PC-9 (cell line): ENCODE measurements around the gene CEP112.

Experiments used
- EZH2 ChIP-seq: fragments of 200-600 bp; sonication (generic); IDR thresholded peaks from 2 replicates; pipeline ENCODE4 v1.8.0; 2017; ENCODE audit warnings: antibody characterized with exemption, low read depth
- TF ChIP-seq, protein P1 (sequence below): fragments of 200-600 bp; sonication (generic); conservative IDR thresholded peaks from 2 replicates; pipeline ENCODE4 v1.6.1; 2017; ENCODE audit warnings: mixed run types, antibody characterized with exemption, mild to moderate bottlenecking, moderate library complexity

DNA sequence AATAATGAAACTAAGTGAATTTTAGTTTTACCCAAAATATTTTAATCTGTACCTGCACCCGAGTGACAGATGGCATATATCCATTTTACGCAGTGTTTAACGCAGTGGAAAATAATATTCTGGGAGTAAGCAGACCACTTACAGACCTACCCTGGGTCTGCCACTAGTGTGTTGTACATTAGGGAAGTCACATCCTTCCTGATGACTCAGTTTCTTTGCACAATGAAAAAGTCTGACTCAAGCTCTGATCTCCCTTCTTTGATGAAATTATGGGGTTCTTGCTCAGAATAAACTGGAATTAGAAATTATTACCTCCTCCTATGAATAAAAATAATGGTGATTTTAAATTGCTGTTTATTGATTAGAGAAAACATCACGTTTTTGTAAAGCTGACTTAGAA is 507.3 kb downstream of the CEP112 start:
- TF ChIP-seq, protein P1, sequence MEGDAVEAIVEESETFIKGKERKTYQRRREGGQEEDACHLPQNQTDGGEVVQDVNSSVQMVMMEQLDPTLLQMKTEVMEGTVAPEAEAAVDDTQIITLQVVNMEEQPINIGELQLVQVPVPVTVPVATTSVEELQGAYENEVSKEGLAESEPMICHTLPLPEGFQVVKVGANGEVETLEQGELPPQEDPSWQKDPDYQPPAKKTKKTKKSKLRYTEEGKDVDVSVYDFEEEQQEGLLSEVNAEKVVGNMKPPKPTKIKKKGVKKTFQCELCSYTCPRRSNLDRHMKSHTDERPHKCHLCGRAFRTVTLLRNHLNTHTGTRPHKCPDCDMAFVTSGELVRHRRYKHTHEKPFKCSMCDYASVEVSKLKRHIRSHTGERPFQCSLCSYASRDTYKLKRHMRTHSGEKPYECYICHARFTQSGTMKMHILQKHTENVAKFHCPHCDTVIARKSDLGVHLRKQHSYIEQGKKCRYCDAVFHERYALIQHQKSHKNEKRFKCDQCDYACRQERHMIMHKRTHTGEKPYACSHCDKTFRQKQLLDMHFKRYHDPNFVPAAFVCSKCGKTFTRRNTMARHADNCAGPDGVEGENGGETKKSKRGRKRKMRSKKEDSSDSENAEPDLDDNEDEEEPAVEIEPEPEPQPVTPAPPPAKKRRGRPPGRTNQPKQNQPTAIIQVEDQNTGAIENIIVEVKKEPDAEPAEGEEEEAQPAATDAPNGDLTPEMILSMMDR = no peak
- no peak for TF ChIP-seq EZH2
